HG02981 (cell line): ENCODE data around the gene TNFRSF13B.
"Not testable (repeated sequence)": the region's sequence is repeated elsewhere in the genome, so short reads cannot be mapped to it uniquely, and the experiment has no call there.

Source experiments
- ATAC-seq: cut with Tn5 transposase; IDR thresholded peaks from one replicate; pipeline ENCODE4 v1.9.1; 2021; ENCODE audit warnings: mild to moderate bottlenecking, moderate library complexity; ENCODE audit not compliant: unreplicated experiment

TNFRSF13B gene

DNA sequence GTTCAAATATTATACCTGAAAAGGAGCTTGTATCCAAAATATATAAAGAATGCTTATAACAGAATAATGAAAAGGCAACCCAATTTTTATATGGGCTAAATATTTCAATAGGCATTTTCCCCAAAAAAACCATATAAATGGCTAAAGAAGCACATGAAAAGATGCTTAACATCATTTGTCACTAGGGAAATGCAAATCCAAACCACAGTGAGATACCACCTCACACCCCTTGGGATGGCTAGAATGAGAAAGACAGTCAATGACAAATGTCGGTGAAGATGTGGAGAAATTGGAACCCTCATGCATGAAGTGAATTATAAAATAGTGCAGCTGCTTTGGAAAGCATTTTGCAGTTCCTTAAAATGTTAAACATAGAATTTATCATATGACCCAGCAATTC, 3.1 kb downstream of the TNFRSF13B start:
- ATAC-seq, result no peak

DNA sequence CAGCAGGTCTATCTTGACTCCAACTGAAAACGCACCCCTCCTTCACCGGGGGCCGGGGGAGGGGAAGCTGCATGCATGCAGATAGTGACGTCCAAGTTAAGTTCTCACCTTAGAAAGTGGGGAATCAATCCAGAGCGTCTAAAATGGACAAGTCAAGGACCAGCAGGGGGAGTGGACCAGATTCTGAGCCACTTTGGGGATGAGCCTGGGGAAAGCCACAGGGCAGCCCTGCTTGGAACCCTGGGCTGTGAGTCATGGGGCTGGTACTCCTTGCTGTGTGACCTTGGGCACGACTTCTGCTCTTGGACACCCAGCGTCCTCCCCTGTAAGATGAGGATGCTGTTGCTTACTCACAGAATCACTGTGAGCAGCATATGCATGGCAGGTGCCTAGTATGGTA, 9.1 kb downstream of the TNFRSF13B start:
- ATAC-seq, result no peak

DNA sequence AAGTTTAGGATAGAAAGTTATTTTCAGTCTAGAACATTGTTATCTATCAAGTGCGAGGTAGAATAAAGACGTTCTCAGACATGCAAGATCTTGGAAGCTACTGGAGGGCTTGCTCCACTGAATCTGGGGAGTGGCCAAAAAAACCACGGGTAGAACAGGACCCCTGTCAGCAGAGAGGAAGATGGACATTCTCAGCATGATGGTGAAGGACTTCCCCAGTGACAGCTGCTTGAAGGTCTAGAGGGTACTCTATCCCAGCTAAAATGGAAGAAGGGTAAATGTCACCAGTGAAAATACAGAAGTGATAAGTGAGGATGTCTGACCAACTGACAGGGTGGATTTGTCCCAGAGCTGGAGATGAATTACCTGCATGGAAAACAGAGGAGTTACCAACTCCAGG, 10.1 kb downstream of the TNFRSF13B start:
- no peak for ATAC-seq

DNA sequence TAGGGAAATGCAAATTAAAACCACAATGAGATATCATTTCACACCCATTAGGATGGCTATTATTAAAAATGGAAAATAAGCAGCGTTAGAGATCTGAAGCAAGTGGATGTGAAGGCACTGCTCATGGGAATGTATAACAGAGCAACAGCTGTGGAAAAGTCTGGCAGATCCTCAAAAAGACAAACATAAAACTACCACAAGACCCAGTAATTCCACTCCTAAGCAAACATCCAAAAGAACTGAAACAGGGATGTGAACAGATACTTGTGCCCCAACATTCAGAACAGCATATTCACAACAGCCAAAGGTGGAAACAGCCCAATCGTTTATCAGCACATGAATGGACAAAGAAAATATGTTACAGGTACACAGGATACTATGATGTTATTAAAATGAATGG, 10.9 kb downstream of the TNFRSF13B start:
- ATAC-seq, result not testable (repeated sequence)

DNA sequence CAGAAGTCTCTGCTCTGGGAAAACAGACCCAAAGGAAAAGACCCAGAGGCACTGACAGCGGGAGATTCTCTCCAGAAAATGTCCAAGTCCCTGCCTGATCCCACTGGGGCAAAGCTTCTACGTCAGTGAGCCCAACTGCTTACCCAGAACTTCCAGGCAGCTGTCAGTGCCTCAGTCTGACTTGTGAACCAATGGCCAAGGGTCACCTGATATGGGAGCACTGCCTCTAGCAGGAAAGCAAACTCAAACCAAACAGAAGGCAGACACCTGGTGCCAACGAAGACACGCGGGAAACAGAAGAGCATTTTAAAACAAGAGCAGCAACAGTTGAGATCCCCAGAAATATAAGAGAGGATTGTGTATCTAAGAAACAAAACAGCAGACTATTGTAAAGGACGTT, 16.9 kb downstream of the TNFRSF13B start:
- ATAC-seq, result not testable (repeated sequence)

DNA sequence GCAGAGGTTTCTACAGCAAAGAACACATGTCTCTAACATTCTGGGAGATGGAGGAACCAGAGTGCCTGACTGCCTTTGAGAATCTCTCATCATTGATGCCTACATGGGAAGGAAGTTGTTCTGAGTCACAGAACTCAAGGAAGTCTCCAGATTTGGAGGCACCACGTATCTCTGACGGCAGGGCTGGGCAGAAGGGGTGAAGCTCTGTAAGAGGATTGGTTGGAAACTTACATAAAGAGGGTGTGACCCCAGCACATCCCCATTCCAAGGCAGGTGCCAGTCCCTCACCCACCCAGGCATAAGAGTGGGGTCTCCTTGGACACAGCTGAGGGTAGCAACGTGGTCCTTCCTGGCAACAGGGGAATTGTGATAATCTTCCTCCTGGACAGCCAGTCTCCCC, 17.4 kb downstream of the TNFRSF13B start:
- no peak for ATAC-seq

DNA sequence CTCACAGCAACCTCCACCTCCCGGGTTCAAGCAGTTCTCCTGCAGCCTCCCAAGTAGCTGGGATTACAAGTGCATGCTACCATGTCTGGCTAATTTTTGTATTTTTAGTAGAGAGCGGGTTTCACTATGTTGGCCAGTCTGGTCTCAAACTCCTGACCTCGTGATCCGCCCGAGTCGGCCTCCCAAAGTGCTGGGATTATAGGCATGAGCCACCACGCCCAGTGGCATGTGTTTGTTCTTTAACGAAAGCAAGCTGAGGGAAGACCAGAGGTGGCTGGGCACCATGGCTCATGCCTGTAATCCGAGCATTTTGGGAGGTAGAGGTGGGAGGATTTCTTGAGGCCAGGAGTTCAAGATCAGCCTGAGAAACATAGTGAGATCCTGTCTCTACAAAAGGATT, 18.1 kb downstream of the TNFRSF13B start:
- ATAC-seq, result no peak

DNA sequence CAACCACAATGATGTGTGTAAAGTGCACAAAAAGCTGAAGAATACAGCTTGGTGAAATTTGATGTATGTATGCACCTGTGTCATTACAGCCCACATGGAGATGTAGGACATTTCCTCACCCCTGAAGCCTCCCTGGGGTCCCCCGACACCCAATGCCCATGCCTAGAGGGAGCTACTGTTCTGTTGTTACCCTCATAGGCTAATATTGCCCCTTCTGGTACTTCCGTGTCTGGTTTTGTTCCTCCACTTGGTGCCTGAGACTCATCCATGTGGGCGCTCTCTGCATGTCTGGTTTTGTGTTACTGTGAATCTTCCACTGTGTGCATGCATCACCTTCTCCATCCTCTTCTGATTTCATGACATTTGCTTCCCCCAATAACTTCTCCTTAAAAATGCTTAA, 18.6 kb downstream of the TNFRSF13B start:
- ATAC-seq, result no peak

DNA sequence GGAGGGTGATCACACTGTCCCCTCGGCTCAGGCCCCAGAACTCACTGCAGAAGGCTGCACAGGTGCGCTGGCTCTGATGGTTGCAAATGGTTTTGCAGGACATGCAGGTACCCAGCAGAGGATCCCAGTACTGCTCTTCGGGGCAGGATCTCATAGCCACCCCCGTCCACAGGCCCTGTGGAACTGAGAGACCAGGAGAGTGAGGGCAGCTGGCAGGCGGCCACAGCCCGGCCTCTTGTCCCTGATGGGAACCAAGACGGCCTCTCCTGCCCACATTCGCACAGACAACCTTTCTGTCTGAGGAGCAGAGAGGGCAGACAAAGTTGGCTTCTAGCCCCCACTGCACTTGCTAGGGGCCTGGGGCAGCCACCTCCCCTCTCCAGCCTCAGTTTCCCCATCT, 19.5 kb downstream of the TNFRSF13B start:
- ATAC-seq, result no peak

DNA sequence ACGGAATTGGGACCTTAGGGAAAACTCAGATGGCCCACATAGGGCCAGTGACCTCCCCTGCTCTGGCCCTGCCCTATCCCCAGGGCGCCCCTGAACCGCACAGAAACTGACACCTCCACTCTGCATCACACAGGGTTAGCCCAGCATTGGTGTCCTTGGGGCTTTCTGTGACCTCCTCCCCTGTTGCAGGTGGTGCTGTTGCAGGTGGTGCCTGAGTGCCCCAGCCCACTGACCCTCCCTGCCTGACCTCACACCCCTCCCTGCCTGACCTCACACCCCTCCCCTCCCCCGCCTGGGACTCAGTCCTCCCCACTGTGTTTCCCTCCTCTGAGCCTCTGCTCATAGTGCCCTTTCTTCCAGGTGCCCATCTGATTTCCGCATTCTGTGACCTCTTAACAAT, 21.4 kb downstream of the TNFRSF13B start:
- no peak for ATAC-seq

DNA sequence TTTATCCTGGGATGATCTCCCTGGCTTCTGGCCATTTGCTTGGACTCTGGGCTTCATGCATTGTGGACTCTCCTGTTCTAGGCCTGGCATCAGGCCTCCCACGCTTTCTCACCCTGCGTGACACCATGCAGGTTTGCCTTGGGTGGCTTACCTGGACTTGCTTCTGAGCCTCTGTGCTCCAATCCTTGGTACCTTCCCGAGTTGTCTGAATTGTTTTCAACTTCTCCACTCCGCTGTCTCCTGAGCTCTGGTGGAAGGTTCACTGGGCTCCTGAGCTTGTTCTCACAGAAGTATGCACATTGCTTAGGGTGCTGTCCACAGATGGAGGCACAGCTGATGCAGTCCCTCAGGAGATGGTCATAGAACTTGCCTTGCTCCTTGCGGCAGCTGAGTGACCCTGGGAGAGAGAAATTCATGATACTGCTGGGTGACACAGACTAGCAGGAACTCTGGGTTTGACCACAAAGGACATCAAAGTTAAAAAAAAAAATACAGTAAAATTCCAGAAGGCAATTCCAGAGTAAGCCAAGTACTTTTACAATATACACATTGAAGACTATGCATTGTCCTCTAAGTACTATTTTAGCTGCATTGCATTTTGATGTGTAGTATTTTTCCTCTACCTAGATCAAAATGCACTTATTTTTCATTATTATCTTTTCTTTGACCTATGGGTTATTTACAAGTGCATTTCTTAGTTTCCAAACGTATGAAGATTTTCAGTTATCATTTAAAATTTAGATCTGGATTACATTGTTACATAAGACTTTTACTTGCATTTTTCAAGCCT, 23.1 kb downstream of the TNFRSF13B start:
- ATAC-seq, result no peak

DNA sequence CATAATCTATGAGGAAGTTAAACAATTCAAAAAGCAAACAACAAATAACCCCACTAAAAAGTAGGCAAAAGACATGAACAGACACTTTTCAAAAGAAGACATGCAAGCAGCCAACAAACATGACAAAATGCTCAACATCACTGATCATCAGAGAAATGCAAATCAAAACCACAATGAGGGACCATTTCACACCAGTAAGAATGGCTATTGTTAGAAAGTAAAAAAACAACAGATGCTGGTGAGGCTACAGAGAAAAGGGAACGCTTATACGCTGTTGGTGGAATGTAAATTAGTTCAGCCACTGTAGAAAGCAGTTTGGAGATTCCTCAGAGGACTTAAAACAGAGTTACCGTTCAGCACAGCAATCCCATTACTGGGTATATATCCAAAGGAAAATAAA, 24.4 kb downstream of the TNFRSF13B start:
- no peak for ATAC-seq

DNA sequence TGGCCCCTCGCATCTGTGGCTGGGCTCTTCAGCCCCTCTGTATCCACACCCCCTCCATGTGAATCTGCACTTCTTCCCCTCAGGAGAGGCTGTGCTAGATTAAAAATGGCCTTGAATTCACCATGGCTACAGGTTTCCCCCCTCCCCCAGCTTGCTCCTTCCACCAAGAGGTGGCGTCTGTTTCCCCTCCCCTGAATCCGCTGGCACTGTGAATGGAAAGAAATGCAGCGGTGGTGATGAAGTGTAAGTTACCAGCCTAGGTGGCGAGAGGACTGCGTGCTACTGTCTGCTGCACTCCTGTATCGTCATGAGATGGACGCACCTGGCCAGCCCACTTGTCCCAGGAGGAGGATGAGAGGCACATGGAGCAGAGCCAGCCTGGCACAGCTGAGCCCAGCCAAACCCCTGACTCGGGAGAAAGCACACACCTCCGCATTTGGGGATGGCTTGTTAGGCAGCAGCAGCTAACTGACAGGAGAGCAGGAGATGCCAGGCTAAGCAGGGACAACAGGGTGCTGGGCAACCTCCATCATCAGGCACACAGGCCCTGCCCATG, 26.2 kb downstream of the TNFRSF13B start:
- no peak for ATAC-seq

DNA sequence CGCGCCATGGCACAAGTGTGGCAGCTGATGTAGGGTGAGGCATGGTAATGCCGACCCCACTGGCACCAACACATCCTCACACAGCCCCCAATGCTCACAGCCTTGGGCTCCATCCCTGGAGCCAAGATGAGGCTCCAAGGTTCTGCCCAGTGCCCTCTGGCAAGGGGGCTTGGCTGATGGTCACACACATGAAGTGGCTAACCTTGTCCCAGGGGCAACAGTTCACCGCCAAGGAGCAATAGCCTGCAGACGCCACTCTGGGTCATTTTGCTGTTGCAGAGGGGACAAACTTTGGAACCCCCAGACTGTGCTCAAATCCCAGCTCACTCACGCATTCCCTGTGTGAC, 26.8 kb downstream of the TNFRSF13B start:
- no peak for ATAC-seq

DNA sequence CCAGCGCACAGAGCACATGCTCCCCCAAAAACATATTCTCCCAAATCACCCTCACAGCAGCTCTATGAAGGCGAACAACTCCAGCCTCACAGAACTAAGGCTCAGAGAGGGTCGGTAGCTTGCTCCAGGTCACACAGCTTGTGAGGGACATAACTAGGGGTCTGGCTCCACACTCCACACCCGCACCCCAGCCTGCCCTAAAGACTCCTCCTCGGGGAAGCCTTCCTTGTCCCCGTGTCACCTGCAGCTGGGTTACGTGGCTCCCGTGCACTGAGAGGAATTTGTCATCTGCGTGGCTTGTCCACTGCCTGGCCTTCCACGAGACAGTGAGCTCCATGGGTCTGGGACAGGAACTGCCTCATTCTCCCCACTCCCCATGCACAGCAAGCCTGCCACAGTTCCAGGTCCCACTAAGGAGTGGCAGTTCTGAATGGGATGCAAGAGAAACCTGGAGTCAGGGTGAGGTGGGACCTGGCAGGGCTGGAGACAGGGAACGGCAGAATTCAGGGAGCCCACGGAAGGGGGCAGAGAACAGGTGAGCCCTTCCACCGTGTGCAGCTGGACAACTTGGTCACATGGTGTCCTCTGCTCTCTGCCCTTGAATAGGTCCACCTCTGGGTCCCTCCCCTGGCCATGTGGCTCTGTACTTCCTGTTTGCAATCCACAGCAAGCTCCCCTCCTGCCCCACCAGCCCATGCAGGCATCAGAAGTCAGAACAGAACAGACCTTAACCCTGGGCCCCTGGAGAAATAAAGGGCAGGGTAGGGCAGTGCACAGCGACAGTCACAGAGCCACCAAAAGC, 27.4 kb downstream of the TNFRSF13B start:
- no peak for ATAC-seq

DNA sequence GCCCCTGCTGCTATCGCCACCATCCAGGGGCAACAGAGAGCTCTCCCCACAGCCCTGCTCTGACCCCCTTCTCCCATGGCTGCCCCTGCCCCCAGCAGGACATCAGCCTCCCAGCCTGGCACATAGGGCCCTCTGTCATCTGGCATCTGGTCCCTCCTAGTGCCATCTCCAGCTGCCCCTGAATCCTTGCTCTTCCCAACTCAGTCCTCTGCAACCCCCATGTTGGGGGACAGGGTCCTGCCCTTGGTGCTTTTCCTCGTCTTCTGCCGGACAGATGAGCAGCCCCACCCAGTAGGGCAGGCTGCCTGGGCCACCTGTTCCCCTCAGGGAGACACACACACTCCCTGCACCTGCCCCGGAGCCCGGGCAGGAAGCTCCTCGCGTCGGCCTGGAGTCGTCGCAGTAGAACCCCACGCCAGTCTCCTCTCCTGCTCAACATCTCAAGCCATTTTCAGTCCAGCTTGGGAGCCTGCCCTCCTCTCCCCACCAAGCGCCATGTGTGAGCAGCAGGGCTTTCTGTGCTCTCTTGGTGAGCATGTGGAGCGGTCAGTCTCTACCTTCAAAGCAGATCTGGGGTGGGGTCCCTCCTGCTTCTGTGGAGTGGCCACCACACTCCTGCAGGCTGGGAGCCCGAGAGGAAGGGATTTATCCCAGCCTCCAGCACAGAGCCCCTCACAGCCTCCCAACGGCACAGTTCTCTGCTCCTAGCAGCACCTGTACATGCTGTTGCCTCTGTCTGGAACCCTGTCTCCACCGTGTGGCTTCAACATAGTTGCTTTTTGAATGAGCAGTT, 28.2 kb downstream of the TNFRSF13B start:
- ATAC-seq, result no peak

DNA sequence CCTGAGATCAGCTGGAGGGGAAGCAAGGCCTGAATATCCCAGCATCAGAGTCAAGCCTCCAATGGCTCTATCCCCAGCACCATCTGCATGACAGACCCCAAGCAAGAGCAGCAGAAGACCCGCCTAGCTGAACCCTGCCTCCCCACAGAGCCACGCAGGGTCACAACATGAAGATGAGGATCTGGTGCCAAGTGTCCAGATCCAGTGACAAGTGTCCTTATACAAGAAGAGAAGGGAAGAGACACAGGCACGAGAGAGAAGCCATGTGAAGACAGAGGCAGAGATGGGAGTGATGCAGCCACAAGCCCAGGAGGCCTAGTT, 28.9 kb downstream of the TNFRSF13B start:
- no peak for ATAC-seq

DNA sequence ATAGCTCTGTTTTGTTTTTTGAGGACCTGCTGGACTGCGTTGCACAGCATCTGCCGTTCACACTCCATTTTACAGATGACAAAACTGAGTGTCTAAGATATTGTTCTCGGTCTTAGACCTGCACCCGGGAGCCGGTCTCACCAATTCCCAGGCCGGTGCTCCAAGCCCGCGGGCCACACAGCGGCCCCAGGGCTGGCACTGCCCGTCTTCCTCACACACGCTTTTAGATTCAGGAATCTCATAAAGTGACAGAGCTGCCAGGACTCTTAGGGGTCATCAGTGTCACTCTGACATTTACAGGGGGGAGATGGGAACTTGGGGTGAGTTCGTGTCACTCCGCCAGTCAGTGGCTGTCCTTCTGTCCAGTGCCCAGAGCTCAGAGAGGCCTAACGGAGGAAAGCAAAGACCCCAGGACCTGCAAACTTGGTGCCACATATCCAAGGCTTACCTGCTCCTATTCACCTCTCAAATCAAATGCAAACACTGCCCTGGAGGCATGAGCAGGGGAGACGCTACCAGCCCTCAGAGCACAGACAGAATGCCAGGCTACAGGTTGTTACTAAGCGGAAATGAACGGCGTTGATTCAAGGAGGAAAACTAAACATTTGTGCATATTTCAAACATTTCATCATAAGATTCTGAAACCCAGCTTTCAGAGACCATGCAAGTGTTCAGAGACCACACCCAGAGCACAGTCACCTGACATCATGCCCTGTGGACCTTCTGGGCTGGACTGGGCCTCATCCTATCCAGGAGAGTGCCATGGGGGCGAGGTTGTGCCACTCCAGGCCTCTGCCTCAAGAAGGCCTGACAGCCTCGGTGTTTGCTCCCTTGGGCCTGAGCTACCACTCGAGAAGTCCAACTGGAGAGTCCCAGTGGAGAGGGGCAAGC, 29.5 kb downstream of the TNFRSF13B start:
- ATAC-seq, result no peak

DNA sequence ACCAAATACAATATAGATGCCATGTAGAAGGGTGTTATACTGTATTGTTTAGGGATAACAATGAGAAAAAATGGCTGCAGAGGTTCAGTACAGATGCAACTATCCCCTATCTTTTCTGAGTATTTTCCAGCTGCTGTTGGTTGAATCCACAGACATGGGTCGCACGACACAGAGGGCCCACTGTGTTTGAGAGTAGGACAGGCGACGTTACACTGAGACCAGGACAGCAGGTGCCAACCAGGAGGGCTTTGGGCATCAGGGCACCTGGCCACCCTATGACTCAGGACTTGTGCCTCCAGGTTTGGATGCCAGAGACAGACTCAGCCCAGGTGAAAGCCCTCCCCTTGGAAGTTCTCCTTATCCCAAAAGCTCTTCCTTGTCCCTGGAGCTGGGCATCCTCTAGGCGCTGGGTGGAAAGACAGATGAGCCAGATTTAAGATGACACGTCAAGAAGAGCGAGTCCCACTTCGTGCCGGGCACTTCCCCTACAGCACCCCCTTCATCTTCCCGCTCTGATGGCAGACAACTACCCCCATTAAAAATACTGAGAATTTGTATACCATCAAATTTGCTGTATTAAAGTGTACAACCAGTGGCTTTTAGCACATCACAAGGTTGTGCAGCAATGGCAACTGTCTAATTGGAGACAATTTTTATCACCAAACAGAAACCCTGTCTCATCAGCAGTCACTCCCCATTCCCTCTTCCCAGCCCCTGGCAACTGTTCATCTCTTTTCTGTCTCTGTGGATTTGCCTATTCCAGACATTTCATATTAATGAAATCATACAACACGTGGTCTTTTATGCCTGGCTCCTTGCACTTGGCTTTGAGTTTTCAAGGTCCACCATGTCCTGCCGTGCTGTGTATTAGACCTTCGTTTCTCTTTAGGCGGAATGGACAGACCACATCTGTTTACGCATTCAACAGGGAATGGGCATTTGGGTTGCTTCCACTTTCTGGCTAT, 30.6 kb downstream of the TNFRSF13B start:
- ATAC-seq, result no peak
